TTC549 (cell line): Measurements from ENCODE around the gene TSPAN11.
"Not testable (repeated sequence)": the region's sequence is repeated elsewhere in the genome, so short reads cannot be mapped to it uniquely, and the experiment has no call there.

ENCODE experiments used
- FAIRE-seq: peaks from 2 replicates; lab custom pipeline; 2012; peaks lifted over from hg19 to GRCh38; lab: Jason Lieb, UNC

The TSPAN11 gene

DNA sequence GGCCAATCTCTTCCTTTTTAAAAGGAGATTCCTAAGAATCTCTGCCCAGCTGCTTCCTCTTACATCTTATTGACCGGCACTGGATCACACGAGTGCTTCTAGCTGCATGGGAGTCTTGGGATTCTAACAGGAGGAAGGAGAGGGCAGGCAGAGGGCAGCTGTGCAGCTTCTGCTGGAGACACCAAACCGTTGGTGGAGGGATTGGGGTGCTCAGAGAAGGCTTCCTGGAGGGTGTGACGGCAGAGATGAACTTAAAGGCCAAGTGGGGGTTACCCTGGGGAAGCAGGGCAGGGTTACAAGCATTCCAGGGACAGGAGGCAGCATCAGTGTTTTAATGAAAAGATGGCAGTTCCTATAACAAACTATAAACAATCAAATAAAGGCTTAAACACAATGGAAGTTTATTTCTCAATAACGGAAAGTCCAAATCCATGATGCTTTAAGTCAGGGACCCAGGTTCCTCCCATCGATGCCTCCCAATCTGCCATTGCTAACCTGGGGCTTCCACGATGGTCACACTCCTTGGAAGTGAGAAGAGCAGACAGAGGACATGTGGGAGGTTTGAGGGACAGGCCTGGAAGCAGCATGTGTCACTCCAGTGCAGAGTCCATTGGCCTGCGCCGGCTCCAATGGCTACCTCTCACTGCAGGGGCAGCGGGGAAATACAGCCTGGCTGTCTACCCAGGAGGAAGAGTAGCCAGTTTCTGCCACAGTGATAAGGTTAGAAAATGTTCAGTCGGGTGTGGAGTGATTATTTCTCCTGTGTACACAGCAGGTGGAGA lies 94.0 kb downstream of the TSPAN11 start:
- FAIRE-seq: no peak

DNA sequence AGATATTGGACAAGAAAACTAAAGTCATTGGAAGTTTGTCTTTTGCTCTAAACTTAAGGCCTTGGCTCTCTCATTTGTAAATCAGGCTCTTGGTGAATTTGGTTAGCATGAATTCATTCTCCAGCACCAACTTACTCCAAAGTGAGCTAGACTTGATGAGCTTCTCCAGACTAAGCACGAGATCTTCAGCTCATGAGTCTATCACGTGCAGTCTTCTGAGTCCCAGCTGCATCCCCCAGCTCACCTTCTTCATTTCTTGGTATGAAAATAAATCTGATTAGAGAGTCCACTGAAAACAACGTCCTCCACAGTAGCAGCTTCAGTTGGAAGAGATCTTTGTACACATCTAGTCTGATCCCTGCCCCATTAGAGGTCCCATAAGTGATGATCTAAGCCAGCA lies 94.6 kb downstream of the TSPAN11 start:
- no peak for FAIRE-seq

DNA sequence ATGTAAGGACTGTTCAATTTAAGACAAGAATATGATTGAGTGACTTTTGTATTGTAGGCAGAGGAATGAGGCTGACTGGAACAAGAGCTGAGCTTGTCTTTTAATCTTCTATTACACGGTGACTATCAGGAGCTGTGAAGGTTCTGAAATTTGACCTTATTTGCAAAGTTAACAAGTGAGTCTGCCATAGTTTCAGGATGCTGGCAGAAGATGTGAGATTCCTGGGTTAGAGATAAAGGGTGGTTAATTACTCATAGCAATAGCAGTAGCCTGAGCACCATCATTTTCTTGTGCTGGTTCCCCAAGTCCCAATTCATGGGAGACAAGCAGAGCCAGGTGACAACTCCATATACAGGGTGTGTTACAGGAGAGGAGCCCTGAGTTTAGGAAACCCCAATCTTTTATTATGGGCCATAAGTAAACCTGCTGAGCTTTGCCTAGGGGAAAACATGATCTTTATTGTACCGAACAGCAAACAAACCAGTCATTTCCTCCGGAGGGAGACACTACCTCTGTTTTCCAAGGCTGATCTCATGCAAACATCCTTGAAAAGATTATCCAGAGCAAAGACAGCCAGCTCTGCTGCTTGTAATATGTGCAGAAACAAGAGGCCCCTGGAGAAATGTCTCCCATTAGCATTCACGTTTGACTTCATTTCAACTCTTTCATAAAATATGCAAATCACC lies 95.4 kb downstream of the TSPAN11 start:
- no peak for FAIRE-seq

DNA sequence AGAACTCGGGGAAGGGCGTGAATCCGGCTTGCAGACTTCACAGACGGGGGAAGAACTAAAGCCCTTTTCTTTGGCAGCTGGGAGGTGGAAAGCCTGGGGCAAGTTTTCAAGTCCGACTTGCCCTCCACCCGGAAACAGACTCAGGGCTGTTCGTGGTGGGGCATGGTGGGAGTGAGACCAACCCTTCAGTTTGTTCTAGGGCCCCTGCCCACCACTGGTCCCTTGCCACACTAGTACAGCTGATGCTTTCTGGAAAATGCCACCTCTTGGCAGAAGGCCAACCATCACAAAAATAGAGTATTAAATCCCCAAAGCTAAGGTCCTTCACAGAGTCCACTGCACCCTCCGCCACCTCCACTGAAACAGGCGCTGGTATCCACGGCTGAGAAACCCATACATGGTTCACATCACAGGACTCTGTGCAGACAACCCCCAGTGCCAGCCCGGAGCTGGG lies 96.8 kb downstream of the TSPAN11 start:
- FAIRE-seq: no peak

DNA sequence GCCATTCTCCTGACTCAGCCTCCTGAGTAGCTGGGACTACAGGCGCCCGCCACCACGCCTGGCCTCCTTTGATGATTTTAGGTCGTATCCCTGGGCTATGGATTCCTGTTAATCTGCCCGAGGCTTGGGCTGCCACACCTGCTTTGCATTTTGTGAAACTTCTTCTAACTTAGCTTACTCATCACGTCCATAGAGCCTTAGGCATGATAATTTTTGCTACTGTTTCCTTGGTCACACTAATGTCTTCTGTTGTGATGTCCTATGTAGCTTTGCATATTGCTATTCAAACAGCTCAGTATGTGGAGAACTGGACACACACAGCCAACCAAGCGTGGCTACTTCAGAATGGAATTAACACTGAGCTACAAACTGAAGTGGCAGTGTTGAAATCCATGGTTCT lies 99.7 kb downstream of the TSPAN11 start:
- no peak for FAIRE-seq

DNA sequence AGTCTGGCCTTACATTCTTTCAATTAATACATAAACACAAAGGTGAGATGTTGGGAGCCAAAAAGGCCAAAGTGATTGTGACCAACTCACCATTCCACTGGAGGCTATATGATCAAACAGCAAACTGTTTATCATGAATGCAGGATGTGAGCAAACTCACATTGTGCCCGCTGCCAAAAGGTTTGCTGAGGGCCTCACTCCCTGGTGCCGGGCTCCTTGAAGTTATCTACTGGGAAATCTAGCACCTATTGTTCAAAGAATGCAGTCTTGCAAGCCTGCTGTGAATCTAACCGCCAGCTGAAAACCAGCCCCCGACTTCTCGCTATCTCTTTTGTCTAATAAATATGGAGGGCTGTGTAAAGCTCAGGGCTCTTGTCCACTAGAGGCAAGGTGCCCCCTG lies 100.5 kb downstream of the TSPAN11 start:
- not testable (repeated sequence) for FAIRE-seq

DNA sequence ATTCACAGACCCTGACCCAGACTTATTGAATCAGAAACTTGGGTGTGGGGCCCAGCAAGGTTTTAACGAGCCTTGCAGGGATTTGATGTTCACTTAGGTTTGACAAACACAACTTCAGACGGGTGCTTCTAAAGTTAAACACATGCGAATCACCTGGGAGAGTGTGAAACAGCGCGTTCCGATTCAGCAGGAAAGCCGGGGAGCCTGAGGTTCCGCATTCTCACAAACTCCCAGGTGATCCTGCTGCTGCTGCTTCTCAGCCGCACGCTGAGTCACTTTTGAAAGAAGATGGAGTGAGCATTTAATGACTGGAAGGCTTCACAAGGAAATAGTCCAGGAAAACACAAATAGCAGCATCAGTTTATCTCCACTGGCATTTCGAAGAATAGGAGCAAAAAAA lies 102.9 kb downstream of the TSPAN11 start:
- no peak for FAIRE-seq

DNA sequence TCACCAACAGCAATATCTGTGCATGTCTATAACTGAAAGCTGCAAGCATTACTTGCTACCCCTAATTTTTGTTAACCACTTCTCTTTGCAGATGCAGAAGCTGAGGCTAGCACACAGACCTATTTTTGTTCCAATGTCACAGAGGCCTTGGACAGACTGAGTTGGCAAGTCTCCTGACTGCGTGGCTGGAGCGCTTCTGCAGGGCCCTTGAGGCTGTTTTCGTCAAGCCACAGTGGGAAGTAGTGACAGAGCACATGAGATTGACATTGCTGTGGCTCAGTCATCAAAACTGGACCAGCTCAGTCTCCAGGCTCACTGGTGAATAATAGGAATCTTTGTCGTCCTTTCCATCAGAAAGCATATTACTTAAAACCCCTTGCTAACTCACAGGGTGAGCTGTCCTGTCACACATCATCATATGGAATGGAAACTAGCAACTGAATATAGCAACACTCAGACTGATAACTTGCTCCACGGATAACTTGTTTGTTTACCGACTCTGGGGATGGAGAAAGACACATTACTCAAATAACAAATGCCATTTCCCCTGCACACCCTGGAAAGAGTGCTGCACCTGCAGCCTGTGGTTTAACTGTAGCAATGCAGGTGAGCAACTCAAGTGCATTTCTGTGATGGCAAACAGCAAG lies 103.5 kb downstream of the TSPAN11 start:
- FAIRE-seq: no peak

DNA sequence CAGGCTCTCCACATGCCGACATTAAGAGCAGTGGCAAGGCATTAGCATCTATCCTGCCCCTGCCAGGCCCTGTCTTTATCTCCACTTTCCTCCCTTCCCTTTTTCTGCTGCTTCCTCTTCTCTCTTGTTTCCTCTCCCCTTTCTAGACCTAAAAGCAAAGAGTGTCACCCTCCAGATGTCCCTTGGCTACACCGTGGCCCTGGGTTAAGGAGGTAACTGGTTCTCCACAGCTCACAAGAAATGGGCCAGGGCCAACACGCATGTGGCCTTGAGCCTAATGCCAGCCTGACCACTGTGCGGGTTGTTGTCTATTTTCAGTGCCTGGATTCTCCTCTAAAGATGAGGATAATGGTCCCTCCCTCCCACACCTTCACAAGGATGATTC lies 105.4 kb downstream of the TSPAN11 start:
- no peak for FAIRE-seq

DNA sequence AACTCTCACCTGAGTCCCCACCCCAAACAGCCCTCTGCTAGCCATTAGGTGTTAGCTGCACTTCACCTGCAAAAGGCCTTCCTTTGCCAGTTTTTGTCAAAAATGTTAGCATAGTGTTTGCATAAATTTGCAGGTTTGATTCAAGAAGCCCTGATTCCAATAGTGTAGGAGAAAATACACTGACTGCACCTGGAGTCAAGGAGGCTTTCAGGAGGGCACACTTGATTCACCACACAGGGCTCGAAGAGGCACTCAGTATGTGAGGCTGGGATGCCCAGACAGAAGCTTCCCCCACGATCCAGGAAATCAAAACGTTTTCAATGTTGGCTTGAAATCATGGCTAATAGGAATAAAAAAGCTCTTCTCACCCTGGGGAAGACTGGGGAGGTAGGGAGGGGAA lies 106.6 kb downstream of the TSPAN11 start:
- no peak for FAIRE-seq

DNA sequence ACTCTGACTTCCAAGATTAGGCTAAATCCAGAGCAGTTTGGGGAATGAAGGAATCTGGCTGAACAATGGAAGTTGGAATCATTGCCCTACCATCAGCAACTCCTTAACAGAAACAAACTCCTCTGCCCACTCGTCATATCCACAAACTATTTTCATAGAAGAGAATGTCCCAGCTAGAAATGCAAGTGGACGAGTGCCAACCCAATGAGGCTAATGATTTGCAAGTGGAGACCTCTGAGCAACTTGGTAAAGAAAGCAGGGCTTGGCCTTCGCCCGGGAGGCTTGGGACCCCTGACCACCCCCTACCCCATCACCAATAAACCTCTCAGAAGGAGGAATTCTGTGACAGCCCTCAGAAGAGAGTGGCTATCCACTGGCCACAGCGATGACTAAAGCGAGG lies 107.1 kb downstream of the TSPAN11 start:
- FAIRE-seq: no peak

DNA sequence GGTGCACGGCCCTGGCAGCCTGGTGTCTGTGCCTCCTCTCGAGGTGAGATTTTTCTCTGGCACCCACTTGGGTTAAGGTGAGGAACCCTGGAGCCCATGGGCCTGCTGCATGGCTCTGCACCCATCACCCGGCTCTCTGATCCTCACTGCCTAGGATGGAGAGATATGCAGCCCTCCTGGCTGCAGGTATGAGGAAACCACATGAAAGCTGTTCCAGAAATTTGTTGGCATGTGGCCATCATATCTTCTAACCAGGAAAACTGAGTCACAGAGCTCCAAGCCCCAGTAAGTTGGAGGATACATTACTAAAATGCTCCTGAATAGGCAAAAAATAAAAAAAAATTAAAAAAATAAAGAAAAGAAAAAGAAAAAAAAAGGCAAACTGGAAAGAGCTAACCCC lies 107.8 kb downstream of the TSPAN11 start:
- FAIRE-seq: no peak

DNA sequence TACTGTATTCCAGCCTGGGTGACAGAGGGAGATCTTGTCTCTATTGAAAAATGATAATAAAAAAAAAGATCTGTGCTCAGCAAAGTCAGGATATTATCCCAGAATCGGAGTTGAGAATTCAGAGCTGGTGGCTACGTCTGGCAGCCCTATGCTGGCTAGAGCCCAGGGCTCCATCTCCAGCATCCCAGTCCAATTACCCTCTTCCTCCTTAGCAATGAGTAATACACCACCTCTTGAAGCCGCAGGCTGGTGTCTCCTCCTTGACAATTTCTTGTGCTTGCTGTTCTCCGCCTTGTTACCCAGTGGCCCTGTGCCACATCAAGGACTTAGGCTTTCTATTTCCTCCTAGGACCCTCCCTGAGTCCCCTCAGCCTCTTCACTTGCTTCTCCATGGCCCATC lies 108.7 kb downstream of the TSPAN11 start:
- no peak for FAIRE-seq

DNA sequence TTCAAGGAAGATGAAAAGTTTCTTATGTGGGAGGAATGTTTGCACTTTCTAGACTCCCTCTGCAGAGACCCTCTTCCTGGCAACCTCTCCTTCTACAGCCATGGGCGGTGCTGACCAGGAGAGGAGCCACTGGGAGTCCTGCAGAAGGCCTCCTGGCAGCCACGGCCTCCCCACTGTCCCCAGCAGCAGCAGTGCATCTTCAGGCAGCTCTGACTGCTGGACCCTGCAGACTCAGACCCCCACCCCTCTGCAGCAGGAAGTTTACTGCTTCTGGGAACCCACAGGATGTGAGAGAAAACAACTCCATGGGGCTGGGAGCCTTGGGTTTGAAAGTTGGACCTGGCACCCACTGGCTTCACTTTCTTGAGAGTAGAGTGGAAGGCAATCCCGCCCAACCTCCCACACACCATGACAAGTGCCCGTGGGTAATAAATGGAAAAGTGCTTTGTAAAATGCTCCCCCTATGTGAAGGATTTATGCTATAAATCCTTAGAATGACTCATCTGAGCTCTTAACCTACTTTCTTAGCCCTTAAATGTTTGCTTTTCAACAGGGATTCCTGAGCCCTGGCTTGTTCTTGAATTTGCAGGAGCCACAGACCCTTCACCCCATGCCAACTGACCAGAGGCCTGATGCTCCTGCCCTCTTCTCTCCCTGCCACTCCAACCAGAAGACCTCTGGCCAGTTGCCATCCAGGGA lies 109.6 kb downstream of the TSPAN11 start:
- FAIRE-seq: no peak

DNA sequence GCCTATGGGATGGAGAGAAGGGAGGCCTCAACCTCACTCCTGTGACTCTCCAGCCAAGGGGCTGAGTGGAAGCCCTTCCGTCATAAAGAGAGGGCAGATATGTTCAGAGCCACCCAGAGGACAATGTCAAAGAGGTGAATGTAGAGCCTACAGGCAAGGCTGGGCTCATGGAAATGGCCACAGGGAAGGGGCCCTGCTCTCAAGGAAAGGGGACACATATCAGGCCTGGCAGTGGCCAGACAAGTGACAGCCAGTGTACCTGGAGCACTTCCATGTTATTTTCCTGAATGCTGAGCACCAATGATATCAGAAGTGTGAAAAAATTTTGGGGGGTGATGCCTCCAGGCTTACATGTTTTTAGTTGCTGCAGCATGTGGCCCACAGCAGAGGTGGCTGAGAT lies 110.5 kb downstream of the TSPAN11 start:
- no peak for FAIRE-seq

DNA sequence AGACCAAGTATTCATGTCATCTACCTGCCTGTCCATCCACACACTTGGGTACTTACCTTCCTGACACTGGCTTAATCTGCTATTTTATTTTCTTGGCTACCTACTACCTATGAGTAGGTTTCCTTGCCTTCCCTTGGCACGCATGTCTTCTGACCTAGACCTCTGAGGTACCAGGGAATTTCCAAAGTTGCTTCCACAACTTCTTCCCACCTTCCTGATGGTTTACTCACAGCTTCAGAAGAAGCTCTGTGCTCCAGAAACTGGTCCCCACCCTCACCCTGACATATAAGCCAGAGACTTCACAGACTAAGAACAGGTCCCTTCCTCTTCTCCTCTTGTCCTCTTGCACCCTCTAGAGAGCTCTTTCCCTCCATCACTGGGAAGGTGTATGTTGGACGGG lies 111.4 kb downstream of the TSPAN11 start:
- no peak for FAIRE-seq

DNA sequence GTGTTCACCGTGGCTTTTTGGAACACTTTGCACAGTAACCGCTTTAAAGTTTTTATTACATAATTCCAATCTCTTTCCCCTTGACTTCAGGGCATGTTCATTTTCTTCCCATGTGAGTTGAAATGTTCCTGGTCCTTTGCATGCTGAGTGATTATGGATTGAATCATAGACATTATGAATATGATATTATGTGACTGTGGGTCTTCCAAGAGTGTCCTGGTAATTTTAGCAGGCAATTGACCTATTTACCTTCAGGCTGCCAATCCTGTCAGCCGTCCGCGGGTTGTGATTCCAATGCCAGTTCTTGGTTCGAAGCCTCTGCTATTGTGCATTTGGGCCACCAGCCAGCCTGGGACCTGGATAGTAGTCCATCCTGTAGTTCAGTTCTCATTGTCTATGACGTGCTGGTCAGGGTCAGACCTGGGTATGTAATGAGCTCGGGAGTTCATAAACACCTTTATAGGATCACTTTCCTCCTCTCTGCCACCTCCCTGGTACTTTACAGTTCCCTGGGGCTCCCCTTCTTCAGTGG lies 114.6 kb downstream of the TSPAN11 start:
- no peak for FAIRE-seq
